Large intestine (tissue), 12 donors: ENCODE results near the gene KAT14. TPM values are rescaled to one million over a fixed set of nuclear protein-coding genes. Genes with fewer than 3 reads are reported as not detected.
"Not testable (repeated sequence)": the region's sequence is repeated elsewhere in the genome, so short reads cannot be mapped to it uniquely, and the experiment has no call there.

ENCODE experiments used
- DNase-seq, 2 donors: peaks; one replicate each; pipeline versions ENCODE4 v3.0.0 to v3.0.0-alpha.2; 2013
- H3K27ac ChIP-seq: one replicate; pipeline ENCODE4 v1.5.1; 2013; ENCODE audit warnings: low read length
- H3K27me3 ChIP-seq: 2 replicates; pipeline ENCODE4 v1.6.1; 2013; ENCODE audit warnings: low read length; ENCODE audit not compliant: control insufficient read depth, insufficient read depth
- H3K36me3 ChIP-seq: 2 replicates; pipeline ENCODE4 v1.6.1; 2013; ENCODE audit warnings: low read length; ENCODE audit not compliant: control insufficient read depth, insufficient read depth
- H3K4me1 ChIP-seq: one replicate; pipeline ENCODE4 v1.6.1; 2013; ENCODE audit warnings: low read length; ENCODE audit not compliant: control insufficient read depth, insufficient read depth
- H3K4me3 ChIP-seq: one replicate; pipeline ENCODE4 v1.5.1; 2013; ENCODE audit warnings: low read length
- H3K9me3 ChIP-seq: one replicate; pipeline ENCODE4 v1.6.1; 2013; ENCODE audit warnings: mild to moderate bottlenecking, low read depth, low read length, moderate library complexity; ENCODE audit not compliant: control insufficient read depth
- WGBS: methylation state at CpG from one replicate; pipeline ENCODE4 v1.1.5; 2013; ENCODE audit warnings: low lambda C conversion rate; ENCODE audit not compliant: insufficient coverage; 5-methylcytosine and 5-hydroxymethylcytosine counted together
- long read RNA-seq, 11 donors: transcript quantifications; one replicate each; lab custom pipeline, GENCODE V29; 2026
- polyA plus RNA-seq: library from polyadenylated mRNA; unstranded; fragments of 120-200 nt; gene quantifications from one replicate; pipeline ENCODE4 v1.2.1, GENCODE V29; 2013

The KAT14 gene, protein sequence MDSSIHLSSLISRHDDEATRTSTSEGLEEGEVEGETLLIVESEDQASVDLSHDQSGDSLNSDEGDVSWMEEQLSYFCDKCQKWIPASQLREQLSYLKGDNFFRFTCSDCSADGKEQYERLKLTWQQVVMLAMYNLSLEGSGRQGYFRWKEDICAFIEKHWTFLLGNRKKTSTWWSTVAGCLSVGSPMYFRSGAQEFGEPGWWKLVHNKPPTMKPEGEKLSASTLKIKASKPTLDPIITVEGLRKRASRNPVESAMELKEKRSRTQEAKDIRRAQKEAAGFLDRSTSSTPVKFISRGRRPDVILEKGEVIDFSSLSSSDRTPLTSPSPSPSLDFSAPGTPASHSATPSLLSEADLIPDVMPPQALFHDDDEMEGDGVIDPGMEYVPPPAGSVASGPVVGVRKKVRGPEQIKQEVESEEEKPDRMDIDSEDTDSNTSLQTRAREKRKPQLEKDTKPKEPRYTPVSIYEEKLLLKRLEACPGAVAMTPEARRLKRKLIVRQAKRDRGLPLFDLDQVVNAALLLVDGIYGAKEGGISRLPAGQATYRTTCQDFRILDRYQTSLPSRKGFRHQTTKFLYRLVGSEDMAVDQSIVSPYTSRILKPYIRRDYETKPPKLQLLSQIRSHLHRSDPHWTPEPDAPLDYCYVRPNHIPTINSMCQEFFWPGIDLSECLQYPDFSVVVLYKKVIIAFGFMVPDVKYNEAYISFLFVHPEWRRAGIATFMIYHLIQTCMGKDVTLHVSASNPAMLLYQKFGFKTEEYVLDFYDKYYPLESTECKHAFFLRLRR
- polyA plus RNA-seq = 20.3 TPM
- long read RNA-seq, donor 1 = 0 reads
- long read RNA-seq, donor 2, partial matches to known transcripts = 0 of 1 reads
- long read RNA-seq, donor 2, other reads (novel, unspliced or antisense) = 0 of 1 reads
- long read RNA-seq, donor 3, partial matches to known transcripts = 13 of 16 reads
- long read RNA-seq, donor 3, other reads (novel, unspliced or antisense) = 0 of 16 reads
- long read RNA-seq, donor 4 = 0 reads
- long read RNA-seq, donor 5, partial matches to known transcripts = 0 of 3 reads
- long read RNA-seq, donor 5, other reads (novel, unspliced or antisense) = 0 of 3 reads
- long read RNA-seq, donor 6, partial matches to known transcripts = 0 of 1 reads
- long read RNA-seq, donor 6, other reads (novel, unspliced or antisense) = 0 of 1 reads
- long read RNA-seq, donor 7, partial matches to known transcripts = 0 of 1 reads
- long read RNA-seq, donor 7, other reads (novel, unspliced or antisense) = 0 of 1 reads
- long read RNA-seq, donor 8, partial matches to known transcripts = 8 of 8 reads
- long read RNA-seq, donor 8, other reads (novel, unspliced or antisense) = 0 of 8 reads
- long read RNA-seq, donor 9, partial matches to known transcripts = 0 of 4 reads
- long read RNA-seq, donor 9, other reads (novel, unspliced or antisense) = 0 of 4 reads
- long read RNA-seq, donor 10, partial matches to known transcripts = 0 of 2 reads
- long read RNA-seq, donor 10, other reads (novel, unspliced or antisense) = 0 of 2 reads
- long read RNA-seq, donor 11 = 0 reads

DNA sequence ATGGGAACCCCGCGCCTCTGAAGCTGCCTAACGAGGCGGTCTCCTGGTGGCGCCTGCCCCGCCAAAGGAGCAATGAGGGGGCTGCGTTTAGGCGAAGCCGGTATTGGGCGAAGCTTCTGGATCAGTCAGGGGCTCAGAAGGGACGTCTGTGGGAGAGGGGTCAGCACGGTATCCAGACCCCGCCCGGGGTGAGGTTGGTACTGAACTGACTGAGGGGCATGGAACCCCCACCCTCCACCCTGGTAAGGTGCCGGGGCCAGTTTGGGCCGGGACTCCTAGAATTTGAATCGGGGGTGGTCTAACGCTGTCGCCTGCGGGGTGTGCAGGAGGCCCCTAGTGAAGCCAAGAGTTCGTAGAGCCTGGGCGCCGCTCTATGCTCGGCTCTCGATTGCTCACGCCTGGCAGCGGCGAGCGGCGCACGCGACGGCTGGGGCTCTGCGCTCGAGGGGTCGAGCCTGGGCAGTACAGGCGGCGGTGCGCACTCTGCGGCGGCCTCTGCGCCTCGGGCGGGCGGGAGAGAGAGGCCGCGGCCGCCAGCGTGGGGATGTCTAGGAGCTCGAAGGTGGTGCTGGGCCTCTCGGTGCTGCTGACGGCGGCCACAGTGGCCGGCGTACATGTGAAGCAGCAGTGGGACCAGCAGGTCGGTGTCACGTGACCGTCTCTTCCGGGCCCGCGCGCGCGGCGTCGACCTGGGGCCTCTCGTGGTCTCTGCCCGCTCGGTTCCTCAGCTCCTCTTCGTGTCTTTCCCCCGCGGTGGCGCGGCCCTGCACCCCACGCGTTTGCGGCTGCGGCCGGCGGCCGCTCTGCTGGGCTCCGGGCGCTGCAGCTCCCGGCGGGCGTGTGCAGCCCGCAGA is at the start of gene KAT14, which contains the start of gene PET117:
KAT14 (plus strand) TSS at position 452 of the 854 bp plus-strand sequence. CDS start 4,798 bp downstream, outside the sequence.
PET117 (plus strand) TSS at position 452 of the 854 bp plus-strand sequence; CDS start at position 545, 93 bp downstream.
- peak within 1 kb of the TSS; percentile 91 for H3K27ac ChIP-seq
- no CpG with 5 or more reads among the region's 87 CpGs for WGBS
- peaks cover 17% of the 10 kb centered on the region for H3K4me1 ChIP-seq

DNA sequence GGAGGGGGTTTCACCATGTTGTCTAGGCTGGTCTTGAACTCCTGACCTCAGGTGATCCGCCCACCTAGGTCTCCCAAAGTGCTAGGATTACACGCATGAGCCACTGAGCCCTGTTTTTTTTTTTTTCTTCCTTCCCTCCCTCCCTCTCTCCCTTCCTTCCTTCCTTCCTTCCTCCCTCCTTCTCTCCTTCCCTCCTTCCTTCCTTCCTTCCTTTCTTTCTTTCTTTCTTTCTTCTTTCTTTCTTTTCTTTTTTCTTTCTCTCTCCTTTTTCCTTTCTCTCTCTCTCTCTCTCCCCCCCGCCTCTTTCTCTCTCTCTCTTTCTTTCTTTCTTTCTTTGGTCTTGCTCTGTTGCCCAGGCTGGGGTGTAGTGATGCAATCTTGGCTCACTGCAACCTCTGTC is 49.4 kb upstream of the KAT14 start:
- H3K36me3 ChIP-seq, H3K4me3 ChIP-seq, H3K4me1 ChIP-seq, H3K27ac ChIP-seq, H3K27me3 ChIP-seq, H3K9me3 ChIP-seq, DNase-seq: not testable (repeated sequence)
- 93% methylated on average over 3 of the region's 3 CpGs for WGBS

More for the DNA sequence above, at the start of gene KAT14, which contains the start of gene PET117:
- peak within 1 kb of the TSS; percentile 99 for H3K4me3 ChIP-seq
- no peaks in the 10 kb centered on the region for H3K27me3 ChIP-seq
- DNase-seq = peak; percentile 94 to 99
- no peaks in the 10 kb centered on the region for H3K9me3 ChIP-seq
- H3K36me3 ChIP-seq = peaks cover 7% of the 10 kb centered on the region

DNA sequence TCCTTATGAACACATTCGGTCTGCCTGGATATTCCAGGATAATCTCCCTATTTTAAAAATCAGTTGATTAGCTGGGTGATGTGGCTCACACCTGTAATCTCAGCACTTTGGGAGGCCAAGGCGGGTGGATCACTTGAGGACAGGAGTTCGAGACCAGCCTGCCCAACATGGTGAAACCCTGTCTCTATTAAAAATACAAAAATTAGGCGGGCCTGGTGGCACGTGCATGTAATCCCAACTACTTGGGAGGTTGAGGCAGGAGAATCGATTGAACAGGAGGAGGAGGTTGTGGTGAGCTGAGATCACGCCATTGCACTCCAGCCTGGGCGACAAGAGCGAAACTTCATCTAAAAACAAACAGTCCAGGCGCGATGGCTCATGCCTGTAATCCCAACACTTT is 48.8 kb upstream of the KAT14 start:
- H3K36me3 ChIP-seq, H3K27me3 ChIP-seq, H3K9me3 ChIP-seq, DNase-seq, H3K27ac ChIP-seq, H3K4me3 ChIP-seq, H3K4me1 ChIP-seq: not testable (repeated sequence)
- no CpG with 5 or more reads among the region's 11 CpGs for WGBS

- H3K27ac ChIP-seq = no peak overlapping the region
- no peak for DNase-seq
- no peaks in the 10 kb centered on the region for H3K4me1 ChIP-seq
- no peaks in the 10 kb centered on the region for H3K27me3 ChIP-seq
- no CpG with 5 or more reads among the region's 3 CpGs for WGBS
- H3K36me3 ChIP-seq = no peaks in the 10 kb centered on the region
- no peaks in the 10 kb centered on the region for H3K9me3 ChIP-seq
- no peak overlapping the region for H3K4me3 ChIP-seq
Observed at GRCh38 chr20:18090044-18090443, 47.6 kb upstream of the KAT14 start.

DNA sequence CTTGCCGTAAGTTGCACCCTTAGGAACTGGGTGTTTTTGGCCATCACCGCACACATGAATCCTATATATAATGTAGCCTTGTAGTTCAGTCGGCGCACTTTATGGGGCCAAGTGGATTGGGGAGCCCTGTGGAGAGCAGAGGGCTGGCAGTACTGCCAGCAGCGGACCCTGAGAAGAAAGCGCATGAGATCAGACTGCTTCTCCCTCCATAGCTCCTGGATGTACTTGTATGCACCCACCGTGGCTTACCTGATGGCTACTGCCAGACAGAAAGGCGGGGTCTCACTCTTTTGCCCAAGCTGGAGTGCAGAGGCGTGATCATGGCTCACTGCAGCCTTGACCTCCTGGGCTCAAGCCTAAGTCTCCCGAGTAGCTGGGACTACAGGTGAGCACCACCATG is 47.2 kb upstream of the KAT14 start:
- Histone ChIP-seq H3K27me3 (no peaks in the 10 kb centered on the region), H3K9me3 (no peaks in the 10 kb centered on the region), H3K4me3 (no peak overlapping the region), H3K36me3 (no peaks in the 10 kb centered on the region), H3K4me1 (no peaks in the 10 kb centered on the region), H3K27ac (no peak overlapping the region)
- DNase-seq = no peak
- no CpG with 5 or more reads among the region's 10 CpGs for WGBS

- Histone ChIP-seq H3K9me3 (no peaks in the 10 kb centered on the region), H3K36me3 (no peaks in the 10 kb centered on the region), H3K4me3 (no peak overlapping the region), H3K27ac (no peak overlapping the region), H3K27me3 (no peaks in the 10 kb centered on the region), H3K4me1 (no peaks in the 10 kb centered on the region)
- 20% methylated on average over 1 of the region's 7 CpGs for WGBS
- peak in 1 of 2 donors; percentile 14 for DNase-seq
Observed at GRCh38 chr20:18091623-18092022, 46.0 kb upstream of the KAT14 start.

GRCh38 chr20:18092890-18093289 is 44.8 kb upstream of the KAT14 start:
- no peak overlapping the region for H3K27ac ChIP-seq
- H3K4me3 ChIP-seq = no peak overlapping the region
- no peaks in the 10 kb centered on the region for H3K27me3 ChIP-seq
- no peaks in the 10 kb centered on the region for H3K4me1 ChIP-seq
- no CpG with 5 or more reads among the region's 8 CpGs for WGBS
- no peaks in the 10 kb centered on the region for H3K9me3 ChIP-seq
- H3K36me3 ChIP-seq = no peaks in the 10 kb centered on the region
- no peak for DNase-seq

GRCh38 chr20:18093388-18093787 is 44.3 kb upstream of the KAT14 start:
- no peak for DNase-seq
- H3K9me3 ChIP-seq = no peaks in the 10 kb centered on the region
- WGBS = no CpG with 5 or more reads among the region's 10 CpGs
- no peak overlapping the region for H3K4me3 ChIP-seq
- H3K27ac ChIP-seq = no peak overlapping the region
- no peaks in the 10 kb centered on the region for H3K36me3 ChIP-seq
- no peaks in the 10 kb centered on the region for H3K4me1 ChIP-seq
- no peaks in the 10 kb centered on the region for H3K27me3 ChIP-seq

DNA sequence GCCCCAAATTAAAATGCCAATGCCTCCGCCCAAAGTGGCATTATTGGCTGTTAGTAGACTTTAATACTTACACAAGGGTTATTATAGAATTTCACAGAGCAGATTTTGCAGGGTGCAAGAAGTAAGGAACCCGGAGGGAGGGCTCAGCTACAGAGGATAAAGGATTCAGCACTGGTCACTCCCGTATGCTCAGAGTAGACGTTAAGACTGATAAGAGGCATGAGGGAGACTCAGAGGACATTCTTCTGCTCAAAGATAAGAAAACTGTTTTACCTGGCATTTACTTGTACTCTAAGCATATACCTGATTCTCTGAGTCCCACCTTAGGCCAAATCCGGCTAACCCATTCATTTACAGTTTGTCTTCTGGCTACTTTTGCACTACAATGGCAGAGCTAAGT is 43.5 kb upstream of the KAT14 start:
- Histone ChIP-seq H3K36me3 (no peaks in the 10 kb centered on the region), H3K4me1 (no peaks in the 10 kb centered on the region), H3K4me3 (no peak overlapping the region), H3K27ac (no peak overlapping the region), H3K9me3 (no peaks in the 10 kb centered on the region), H3K27me3 (no peaks in the 10 kb centered on the region)
- 83% methylated on average over 1 of the region's 5 CpGs for WGBS
- no peak for DNase-seq
